ENCODE measurements around the gene SDK2.

Gene SDK2

DNA sequence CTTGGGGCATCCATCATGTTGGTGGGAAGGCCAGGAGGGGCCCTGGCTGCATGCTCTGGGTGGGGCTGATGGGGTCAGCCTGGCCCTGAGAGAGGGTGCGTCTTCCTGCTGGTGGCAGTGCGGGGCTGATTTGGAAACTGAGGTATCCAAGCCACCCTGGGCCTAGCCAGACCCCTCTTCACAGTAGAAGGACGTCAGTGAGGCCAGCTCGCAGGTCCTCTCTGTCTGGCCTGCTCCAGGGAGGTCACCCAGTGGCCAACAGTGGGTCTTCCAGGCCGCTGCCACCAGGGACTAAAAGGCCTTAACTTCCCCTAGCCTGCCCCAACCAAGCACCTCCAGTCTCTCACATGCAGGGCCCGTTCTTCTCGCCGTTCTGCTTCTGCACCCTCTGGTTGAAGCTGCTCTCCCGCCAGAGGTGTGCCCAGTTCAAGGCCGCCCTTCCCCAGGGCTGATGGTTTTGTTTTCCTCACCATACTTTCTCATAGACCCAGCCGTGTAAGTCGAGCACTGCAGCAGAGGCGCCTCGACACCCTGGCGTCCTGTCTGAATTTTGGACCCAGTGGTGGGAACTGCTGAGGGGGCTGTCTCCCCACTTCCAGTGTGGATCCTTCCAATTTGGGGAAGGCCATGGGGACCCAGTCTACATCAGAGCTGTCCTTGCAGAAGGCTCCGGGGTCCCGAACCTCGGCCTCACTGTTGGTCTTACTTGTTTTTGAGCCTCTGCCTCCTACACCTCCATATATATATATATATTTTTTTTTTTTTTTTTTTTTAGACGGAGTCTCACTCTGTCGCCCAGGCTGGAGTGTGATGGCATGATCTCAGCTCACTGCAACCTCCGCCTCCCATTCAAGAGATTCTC lies 289.6 kb downstream of the SDK2 start:
- no peak for DNase-seq

DNA sequence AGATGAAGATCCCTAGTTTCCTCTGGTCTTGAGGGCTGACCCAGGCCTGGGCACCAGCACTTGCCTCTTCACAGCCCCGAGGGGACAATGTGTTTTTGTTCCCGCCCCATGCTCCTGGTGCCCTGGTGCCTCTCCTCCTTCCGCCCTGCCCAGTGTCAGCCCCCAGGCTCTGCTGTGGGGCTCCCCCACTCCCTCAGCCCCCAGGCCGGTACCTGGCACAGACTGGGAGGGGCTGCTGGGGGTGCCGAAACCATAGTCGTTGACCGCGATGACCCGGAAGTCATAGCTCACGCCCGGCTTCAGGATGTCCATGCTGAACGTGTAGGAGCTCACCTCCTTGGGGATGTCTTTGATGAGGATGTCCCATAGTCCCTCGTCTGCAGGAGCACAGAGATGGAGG lies 292.0 kb downstream of the SDK2 start:
- DNase-seq: no peak

DNA sequence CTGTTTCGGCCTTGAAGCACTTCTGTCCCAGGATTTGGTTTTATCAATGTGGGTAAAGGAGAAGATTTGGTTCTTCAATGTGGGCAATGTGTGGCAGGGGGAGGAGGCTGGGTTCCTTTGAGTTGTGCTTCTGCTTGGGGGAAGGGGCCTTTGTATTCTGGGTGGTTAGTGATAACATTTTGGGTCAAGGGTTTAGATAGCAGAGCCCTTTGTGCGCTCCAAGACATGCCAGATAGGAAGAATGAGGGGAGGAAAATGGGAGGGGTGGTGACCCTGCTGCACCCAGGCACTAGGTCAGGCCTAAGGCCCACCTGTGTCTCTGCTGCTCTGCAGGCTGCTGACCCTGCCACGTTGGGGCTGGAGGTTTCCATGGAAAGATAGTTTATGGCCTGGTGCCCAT lies 292.5 kb downstream of the SDK2 start:
- DNase-seq: no peak

DNA sequence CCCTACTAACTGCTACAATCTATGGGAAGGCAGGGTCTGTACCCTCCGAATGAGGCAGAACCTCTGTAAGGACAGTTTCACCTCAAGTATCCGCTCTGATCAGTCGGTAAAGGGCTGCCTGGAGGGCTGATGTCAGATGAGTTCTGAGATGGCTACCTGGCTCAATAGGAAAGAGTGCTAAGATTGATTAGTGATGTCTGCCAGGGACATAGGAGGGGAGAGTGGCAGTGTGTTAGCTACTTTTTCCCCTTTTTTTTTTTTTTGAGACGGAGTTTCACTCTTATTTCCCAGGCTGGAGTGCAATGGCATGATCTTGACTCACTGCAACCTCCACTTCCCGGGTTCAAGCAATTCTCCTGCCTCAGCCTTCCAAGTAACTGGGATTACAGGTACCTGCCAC lies 293.4 kb downstream of the SDK2 start:
- DNase-seq: no peak

DNA sequence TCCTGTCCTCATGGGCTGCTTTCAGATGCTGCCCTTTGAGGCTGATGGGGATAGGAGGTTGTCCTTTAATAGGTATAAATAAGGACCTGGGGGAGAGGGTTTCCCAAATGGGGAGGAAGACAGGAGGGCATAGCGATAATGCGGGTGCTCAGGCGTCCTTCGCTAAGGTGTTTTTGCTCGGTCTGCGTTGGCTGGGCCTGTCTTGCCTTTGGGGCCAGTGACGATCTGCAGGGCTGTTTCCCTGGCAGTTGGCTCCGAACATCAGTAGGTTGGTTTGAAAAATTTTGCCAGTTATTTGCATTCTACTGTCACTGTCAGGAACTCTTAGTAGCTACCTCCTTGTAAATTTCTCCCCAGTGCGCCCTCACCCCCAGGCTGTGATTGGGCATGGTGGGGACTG lies 294.6 kb downstream of the SDK2 start:
- no peak for DNase-seq

DNA sequence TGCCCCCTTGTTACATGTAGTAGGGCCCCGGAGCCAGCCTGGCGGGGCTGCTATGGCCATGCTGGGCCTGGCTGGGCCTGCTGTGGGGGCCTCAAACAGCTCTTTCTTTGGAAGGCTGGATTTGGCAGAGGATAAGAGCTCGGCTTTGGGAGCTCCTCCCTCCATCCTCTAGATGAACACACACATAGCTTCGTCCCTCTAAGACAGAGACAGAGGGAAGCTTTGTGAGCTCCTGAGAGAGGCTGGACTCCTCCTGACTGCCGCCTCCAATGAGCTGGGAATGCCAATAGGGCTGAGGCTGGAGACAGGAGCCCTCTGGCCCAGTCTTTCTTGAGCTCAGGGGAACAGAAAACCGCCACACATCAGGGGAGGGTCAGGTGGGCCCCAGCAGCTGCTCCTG lies 295.1 kb downstream of the SDK2 start:
- no peak for DNase-seq

DNA sequence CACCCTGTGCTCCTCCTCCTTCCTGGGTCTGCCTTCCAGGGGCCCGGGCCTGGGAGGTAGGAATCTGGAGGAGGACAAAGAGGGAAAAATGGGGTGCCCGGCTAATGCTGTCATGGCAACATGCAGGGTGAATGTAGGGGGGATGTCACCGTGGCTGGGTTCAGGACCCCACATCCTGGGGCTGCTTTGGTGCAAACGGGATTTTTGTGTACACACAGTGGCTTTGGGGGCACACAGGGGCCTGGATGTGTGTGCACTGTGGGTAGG lies 295.5 kb downstream of the SDK2 start:
- DNase-seq: no peak

DNA sequence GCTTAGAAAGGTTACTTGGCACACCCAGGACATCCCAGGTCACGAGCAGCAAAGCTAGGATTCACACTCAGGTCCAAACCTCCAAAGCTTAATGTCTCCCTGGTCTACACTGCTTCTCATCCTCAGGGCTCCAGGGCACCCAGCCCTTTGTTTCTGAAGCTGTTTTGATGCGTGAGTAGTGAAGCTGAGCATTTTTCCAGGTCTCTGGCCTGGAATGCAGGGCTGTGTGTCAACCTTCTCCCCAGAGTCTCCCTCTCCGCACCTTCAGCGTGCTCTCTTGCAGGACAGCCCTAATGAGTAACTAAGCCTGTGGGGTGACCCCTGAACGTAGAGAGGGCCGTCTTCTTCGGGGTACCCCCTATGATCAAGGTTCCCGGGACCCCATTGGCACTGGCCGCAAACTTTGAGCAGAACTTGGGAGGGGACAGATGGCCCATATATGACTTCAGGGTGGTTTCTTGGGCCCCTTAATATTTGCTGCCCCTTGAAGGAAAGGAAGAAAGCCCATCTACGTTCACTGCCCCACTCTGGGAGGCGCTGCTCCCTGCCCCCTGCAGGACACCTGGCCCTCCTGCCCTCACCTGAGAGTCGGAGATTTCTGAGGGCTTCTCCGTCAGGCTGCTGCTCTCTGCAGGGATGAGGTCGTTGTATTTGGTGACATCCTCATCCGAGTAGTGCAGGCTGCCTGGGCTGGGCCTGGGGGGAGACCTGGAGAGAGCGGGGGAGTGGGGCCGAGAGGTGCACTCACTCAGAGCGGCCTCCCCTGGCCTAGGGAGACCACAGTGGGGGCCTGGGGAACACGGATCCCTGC lies 296.0 kb downstream of the SDK2 start:
- DNase-seq: no peak

DNA sequence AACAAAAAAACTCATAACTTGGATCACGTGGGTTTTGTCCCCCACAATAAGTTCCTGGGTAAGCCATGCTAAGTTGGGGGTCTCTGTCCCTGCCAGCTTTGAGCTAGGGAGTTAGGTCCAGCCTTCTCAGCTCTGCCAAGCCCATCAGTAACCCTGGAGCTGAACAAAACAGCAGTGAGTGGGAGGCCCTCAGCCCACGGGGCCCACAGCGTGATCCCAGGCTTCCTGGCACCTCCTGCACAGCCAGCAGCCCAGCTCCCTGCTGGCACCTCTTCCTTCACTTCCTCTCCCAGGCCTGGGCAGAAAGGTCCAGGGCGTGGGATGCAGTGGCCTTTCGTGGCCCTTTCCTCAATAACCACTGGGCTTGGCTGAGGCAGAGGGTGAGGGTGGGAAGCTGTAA lies 296.9 kb downstream of the SDK2 start:
- DNase-seq: no peak

DNA sequence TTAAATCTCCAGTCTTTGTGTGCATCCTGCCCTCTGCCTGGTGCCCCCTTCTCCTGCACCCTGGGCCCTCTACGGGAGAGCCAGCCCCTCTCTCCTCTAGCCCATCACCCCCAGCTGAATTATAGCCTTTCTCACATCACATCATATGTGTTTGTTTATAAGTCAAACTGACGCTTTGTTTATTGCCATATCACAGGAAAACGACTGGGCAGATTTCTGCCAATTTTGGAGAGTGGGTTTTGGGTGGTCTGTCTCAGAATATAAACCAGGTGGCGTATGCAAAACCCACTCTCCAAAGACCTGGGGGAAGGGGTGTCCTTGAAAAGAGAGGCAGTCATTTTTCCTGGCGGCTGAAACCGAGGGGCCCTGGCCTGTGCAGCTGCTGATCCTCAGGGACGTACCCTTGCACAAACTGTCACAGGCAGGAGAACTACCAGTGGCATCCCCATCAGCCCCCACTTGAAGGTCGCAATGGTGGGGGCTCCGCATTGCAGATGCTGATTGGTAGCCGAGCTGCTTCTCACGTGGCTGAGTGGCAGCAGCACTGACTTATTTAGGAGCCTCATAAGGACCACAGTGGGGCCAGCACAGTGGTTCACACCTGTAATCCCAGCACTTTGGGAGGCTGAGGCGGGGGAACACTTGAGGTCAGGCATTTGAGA lies 297.6 kb downstream of the SDK2 start:
- DNase-seq: no peak

DNA sequence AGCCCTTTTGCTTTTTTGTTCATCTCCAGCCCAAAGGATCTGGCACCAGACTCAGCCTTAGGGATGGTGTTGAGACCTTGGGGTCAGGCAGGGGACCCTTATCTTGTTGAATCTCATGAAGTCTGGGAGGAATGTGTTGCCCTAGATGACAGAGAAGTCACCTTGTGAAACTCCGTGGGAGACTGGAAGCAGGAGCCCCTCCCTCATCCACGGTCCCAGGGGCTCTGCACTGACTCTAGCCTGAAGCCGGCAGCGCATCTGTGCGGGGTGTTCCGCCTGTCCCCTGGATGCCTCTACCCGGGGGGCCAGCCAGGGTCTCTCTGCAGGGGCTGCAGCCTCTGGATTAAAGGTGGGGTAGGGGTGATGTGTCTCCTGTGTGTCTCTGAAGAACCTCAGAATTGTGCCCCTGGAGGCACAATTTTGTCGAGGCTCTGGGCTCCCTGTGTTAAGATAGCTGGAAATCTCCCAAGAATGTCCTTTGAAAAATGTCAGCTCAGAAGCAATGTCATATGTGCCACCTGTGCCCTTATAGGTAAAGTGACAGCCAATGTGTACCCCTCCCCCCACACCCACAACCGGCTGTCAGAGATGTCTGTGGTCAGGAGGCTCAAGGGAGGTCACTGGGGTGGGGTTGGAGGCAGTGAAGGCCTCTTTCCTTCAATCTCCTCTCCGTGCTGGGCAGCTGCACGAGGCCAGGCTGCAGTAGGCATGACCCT lies 300.3 kb downstream of the SDK2 start:
- DNase-seq: no peak

DNA sequence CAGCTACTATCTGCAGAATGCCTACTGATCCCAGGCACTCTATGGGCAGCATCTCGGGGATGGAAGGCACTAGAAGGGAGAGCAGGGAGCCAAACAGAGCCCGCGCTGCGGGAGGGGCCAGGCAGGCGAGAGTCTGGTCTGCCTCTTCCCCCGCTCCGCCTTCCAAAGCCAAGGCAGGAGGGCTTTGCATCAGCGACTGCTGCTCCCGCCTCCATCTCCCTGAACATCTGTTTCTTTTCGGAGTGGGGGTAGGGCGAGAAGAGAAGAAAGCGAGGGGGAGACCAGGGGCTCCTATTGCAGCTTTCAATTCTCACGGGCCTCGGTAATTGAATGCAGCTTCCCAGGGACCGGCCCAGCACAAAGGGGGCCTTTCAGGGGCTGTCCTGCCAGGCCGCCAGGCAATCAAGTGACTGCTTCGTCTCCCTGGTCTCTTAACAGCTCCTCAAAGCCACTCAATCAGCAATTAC lies 301.0 kb downstream of the SDK2 start:
- no peak for DNase-seq

DNA sequence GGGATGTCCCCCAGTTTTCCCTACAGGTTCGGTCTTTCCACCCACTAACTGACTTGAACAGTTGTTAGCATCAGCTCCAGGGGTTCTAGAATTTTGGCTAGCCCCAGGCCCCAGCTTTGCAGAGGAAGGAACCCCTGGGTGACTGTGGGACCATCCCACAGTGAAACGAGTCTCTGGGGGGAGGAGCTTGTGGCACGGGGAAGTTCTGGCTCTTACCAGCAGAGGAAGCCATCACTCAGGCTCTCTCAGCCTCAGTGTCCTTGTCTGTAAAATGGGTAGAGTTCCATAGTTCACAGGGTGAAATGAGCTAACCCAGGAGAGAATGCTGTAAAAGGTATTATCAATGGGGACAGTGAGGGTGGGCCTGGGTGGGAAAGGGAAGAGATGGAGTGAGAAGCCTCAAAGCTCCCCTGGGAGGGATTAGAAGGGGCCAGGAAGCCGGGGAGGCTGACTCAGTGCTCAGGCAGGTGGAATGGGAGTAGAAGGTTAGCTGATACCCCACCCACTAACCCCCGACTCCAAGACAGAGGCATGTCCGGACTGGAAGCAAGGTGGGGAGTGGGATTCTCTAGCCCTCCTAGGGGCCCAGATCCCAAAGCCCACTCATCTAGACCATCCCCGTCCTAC lies 301.6 kb downstream of the SDK2 start:
- no peak for DNase-seq

DNA sequence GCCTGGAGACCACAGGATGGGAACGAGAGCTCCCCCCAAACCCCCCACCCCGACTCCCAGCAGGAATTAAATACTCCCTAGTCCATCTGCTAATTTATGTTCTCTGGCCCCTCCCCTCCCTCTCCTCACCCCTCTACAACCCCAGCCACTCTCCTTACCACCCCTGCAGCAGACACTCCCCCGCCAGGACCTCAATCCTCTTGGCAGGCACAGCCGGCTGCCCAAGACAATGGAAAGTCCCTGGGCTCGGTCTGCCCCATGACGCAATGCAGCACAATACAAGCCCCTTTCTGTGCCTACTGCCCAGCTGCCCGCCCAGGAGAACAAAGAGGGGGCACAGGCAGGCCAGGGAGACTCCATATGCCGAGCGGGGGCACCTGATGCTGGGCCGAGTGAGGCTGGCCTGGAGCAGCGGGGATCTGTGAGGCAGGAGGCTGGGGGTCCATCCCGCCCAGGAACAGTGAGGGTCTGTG lies 302.2 kb downstream of the SDK2 start:
- DNase-seq: no peak

DNA sequence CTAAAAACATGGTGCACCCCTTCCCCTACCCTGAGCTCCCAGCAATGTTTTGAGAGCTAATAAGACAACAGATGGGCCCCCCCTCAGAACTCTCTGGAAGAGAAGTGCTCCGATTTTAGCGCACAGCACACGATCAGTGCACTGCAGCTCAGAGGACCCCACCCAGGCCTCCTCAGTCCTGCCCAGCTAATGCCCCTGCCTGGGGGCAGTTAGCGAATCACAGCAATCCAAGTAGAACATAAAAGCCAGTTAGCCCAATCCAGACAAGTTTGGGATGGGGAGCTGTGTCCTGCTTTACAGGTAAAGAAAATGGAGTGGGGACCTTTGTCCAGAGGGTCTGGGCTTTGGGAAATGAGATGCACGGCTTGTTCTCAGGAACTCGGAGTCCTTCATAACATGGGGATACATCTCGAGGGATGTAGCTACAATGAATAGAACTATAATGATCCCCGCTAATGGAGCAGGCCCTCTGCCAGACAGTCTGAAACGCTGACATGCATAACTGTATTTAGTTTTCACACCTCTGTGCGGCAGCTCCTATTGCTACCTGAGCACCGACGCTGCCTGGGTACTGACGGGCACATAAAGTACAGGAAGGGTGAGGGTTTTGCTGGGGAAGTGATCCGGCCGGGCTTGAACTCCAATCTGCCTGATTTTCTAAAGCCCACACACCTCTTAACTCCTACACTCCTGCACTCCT lies 302.7 kb downstream of the SDK2 start:
- no peak for DNase-seq

DNA sequence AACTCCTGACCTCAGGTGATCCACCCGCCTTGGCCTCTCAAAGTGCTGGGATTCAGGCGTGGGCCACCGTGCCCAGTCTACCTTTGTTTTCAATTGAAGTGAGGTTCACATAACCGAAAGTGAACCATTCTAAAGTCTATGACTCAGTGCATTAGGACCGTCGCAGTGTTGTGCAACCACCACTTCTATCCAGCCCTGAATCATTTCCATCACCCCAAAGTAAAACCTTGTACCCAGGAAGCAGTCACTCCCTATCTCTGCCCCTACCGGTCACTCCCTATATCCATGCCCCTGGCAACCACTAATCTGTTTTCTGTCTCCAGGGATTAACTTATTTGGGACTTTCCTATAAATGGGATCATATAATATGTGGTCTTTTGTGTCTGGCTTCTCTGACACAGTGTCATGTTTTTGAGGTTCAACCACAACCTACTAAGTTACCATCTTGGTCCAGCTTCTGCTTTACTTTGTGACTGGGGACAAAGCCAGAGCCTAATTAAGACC lies 304.1 kb downstream of the SDK2 start:
- DNase-seq: peak; percentile 9

DNA sequence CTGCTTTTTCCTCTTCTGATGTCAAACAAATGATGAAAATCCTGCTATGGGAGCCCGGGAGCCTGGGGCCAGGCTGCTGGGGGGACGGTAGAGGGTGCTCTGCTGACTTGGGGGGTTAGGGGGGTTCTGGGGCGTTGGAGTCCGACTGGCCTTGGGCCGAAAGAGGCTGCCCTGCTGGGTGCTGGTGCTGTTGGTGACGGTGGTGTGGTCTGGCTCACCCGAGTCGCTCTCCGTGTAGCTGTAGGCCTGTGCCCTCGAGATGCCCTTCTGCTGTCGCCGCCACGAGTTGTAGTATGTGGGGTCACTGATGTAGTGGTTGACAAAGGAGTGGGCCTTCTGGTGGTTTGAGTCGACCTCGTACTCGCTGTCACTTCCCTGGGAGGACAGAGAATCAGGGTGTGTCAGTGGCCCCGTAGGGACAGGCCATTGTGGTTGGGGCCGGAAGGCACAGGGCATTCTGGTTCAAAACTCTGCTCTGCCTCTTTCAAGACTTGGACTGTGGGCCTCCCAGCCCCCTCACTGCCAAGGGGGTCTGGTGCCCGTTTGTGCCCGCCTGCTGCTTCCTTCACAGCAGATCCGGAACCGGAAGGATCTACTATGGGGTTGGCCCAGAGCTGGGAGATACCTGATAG lies 305.6 kb downstream of the SDK2 start:
- DNase-seq: no peak

DNA sequence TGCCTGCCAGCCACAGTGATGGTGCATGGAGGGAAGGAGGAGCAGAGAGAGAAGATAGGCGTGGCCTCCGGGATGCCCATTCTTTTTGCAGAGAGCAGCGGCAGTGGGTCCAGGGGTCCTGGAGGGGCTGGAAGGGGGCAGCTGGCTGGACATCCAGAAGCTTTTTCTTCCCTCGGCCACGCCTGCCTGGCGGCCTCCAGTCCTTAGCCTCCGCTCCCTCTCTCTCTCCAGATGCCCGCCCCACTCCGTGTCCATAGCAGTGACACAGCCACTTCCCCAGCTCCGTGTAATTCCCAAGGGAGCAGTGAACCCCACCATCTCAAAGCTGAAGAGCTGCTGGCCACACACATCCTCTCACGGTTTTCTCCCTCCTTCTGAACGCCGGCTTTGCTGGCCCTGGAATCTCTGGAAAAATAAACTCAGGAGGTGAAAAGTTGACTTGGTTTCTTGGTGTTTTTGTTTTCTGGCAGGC lies 306.2 kb downstream of the SDK2 start:
- no peak for DNase-seq

DNA sequence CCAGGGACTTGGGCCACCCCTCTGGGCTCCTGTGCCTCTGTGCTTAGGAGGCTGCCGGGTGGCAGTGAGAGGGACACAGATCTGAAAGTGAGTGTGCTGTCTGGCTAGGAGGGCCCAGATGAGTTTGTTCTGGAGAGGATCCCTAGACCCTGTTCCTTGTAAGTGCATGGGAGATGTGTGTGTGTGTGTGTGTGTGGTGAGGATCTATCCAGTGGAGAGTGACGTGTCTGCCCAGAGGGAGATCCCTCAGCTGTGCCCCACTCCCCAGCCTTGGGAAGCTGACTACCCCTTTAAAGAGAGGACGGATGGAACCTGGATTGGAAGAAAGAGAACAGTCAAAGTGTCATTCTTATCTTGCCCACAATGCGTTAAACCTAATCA lies 306.9 kb downstream of the SDK2 start:
- DNase-seq: no peak

DNA sequence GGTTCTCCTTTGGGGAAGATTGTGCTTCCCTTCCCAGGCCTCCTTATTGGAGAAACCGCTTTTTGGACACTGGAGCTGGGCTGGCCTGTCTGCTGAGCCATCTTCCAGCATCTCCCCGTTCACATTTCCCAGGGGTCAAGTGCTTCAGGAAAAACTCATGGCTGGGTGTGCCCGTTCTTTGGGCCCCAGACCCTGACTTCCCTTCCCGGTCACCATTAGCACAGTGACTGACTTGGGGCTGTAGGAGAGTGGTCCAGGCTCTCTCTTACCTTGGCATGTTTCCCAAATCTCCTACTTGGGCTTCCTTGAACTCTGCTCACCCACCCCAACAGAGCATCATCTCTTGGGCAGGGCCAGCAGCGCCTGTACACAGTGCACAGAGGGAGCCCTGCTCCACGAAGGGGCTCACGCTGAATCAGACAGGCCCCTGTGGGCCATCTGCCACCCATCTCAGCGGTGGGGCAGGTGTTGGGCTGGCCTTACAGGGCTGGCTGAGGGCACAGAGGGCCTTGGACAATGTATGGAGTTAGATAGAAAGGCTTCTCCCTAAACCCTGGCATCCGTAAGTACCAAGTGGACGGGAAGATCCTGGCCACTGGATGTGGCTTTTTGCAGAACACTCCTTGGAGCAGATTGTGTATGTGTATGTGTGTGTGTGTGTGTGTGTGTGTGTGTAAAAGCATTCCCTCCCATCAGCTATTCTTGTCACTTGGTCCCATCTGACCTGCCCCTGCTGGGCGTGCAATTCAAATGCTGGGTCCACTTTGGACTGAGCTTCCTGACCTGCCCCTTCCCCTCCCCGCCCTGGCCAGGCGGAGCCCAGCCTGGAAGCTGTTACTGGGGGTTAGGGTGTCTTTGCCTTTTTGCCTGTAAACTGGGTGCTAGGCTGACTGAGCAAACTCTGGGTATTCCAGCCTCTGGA lies 307.6 kb downstream of the SDK2 start:
- no peak for DNase-seq

Measured in CD4-positive, alpha-beta T cell treated with Interleukin-17A for 1 hour (primary cell).